Measurements from ENCODE around the gene DEFB128.

DEFB128 gene

GRCh38 chr20:164618-165017, 24.9 kb downstream of the DEFB128 start:
- Histone ChIP-seq H2BK5ac (ENCODE audit: low read length) (no peak overlapping the region), H2AK5ac (ENCODE audit: low read depth, low read length) (no peak overlapping the region), H4K8ac (ENCODE audit: low read depth, low read length) (no peak overlapping the region), H3K4me3 (ENCODE audit: low read length in 2 of 2) (no peak overlapping the region), H3K27ac (replicated peaks; ENCODE audit: low read length) (no peak overlapping the region), H2BK12ac (ENCODE audit: low read length) (no peak overlapping the region), H2BK120ac (ENCODE audit: low read depth, low read length) (no peak overlapping the region), H3K14ac (ENCODE audit: low read length) (no peak overlapping the region), H2BK15ac (ENCODE audit: low read length) (no peak overlapping the region), H3K27me3 (ENCODE audit: control insufficient read depth in 3 of 3, insufficient read depth in 3 of 3, low read depth in 1 of 3, low read length in 3 of 3) (peaks cover 0 to 23% (median 0%) of the 10 kb centered on the region in 3 experiments), H3K9ac (ENCODE audit: low read depth, low read length, poor library complexity) (no peak overlapping the region), H3K4me2 (ENCODE audit: insufficient read depth, low read length, poor library complexity, severe bottlenecking) (no peak overlapping the region), H3K36me3 (replicated peaks in 1 of 2; ENCODE audit: control insufficient read depth in 2 of 2, insufficient read depth in 2 of 2, low read length in 2 of 2) (no peaks in the 10 kb centered on the region), H3K4ac (ENCODE audit: low read length) (no peak overlapping the region), H3K79me1 (ENCODE audit: low read depth, low read length) (no peaks in the 10 kb centered on the region), H3K9me3 (replicated peaks in 1 of 2; ENCODE audit: control insufficient read depth in 2 of 2, insufficient read depth in 1 of 2, low read depth in 1 of 2, low read length in 2 of 2) (peaks cover 0 to 8% of the 10 kb centered on the region in 2 donors), H3K23ac (ENCODE audit: low read depth, low read length, poor library complexity) (no peak overlapping the region), H4K91ac (ENCODE audit: low read depth, low read length, poor library complexity) (no peak overlapping the region), H2AFZ (ENCODE audit: low read length) (no peak overlapping the region), H3K4me1 (ENCODE audit: control insufficient read depth in 2 of 2, insufficient read depth in 1 of 2, low read depth in 1 of 2, low read length in 2 of 2) (no peaks in the 10 kb centered on the region), H3K18ac (ENCODE audit: low read length) (no peak overlapping the region)
- no CpG with 5 or more reads among the region's 3 CpGs for WGBS, 2 donors (ENCODE audit: extremely low coverage in 2 of 2, insufficient read length in 2 of 2, insufficient replicate concordance in 1 of 2)
- no peak for DNase-seq (ENCODE audit: low spot score)

DNA sequence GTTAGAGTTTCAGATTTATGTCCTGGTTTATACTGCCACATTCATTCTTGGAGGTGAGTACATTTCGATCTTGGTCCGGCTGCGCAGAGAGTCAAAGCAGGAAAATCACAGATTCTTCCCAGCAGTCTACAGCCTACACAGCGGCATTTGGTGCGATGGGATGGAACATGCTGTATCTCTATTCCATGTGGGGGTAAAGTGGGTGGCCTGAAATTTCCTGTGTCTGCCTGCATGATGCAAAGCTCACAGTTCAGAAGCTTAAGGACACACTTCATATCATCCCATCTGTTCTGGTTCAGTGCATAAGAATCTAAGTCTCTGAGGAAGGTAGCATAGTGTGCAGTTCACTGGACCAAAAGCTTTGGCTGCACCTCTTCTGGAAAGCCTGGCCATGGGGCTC, 32.4 kb downstream of the DEFB128 start, which contains the start of gene DEFB127:
DEFB127 (plus strand) TSS at position 301 of the 400 bp plus-strand sequence; CDS start at position 392, 91 bp downstream.
- Histone ChIP-seq H3K27ac (replicated peaks; ENCODE audit: low read length) (no peak within 1 kb of the TSS), H2BK120ac (ENCODE audit: low read depth, low read length) (no peak within 1 kb of the TSS), H3K4me2 (ENCODE audit: insufficient read depth, low read length, poor library complexity, severe bottlenecking) (no peak within 1 kb of the TSS), H2BK5ac (ENCODE audit: low read length) (no peak within 1 kb of the TSS), H2AK5ac (ENCODE audit: low read depth, low read length) (no peak within 1 kb of the TSS), H3K23ac (ENCODE audit: low read depth, low read length, poor library complexity) (no peak within 1 kb of the TSS), H3K36me3 (replicated peaks in 1 of 2; ENCODE audit: control insufficient read depth in 2 of 2, insufficient read depth in 2 of 2, low read length in 2 of 2) (no peaks in the 10 kb centered on the region), H3K18ac (ENCODE audit: low read length) (no peak within 1 kb of the TSS), H3K14ac (ENCODE audit: low read length) (no peak within 1 kb of the TSS), H3K27me3 (ENCODE audit: control insufficient read depth in 3 of 3, insufficient read depth in 3 of 3, low read depth in 1 of 3, low read length in 3 of 3) (peaks cover 0 to 28% (median 0%) of the 10 kb centered on the region in 3 experiments), H3K4me3 (ENCODE audit: low read length in 2 of 2) (no peak within 1 kb of the TSS), H2BK12ac (ENCODE audit: low read length) (no peak within 1 kb of the TSS), H3K9me3 (replicated peaks in 1 of 2; ENCODE audit: control insufficient read depth in 2 of 2, insufficient read depth in 1 of 2, low read depth in 1 of 2, low read length in 2 of 2) (peaks cover 0 to 8% of the 10 kb centered on the region in 2 donors), H3K9ac (ENCODE audit: low read depth, low read length, poor library complexity) (no peak within 1 kb of the TSS), H3K4me1 (ENCODE audit: control insufficient read depth in 2 of 2, insufficient read depth in 1 of 2, low read depth in 1 of 2, low read length in 2 of 2) (no peaks in the 10 kb centered on the region), H3K79me1 (ENCODE audit: low read depth, low read length) (no peaks in the 10 kb centered on the region), H4K8ac (ENCODE audit: low read depth, low read length) (no peak within 1 kb of the TSS), H4K91ac (ENCODE audit: low read depth, low read length, poor library complexity) (no peak within 1 kb of the TSS), H2BK15ac (ENCODE audit: low read length) (no peak within 1 kb of the TSS), H2AFZ (ENCODE audit: low read length) (no peak within 1 kb of the TSS), H3K4ac (ENCODE audit: low read length) (no peak within 1 kb of the TSS)
- no peak for DNase-seq (ENCODE audit: low spot score)
- no CpG with 5 or more reads among the region's 5 CpGs for WGBS, 2 donors (ENCODE audit: extremely low coverage in 2 of 2, insufficient read length in 2 of 2, insufficient replicate concordance in 1 of 2)

DNA sequence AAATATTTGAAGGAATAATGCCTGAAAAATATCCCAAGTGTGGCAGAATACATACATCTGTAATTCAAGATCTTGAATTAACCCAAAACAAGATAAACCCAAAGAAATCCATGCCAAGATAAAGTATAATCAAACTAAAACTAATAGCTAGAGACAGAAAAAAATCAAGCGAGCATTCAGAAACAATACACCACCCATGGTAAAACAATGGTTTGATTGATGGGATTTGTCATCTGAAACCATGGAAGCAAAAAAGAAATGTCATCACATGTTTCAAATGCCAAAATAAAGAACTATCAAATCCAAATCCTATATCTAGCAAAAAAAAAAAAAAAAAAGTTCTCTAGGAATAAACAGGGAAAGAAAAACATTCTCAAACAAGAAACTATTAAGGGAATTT, 37.4 kb downstream of the DEFB128 start:
- H2AFZ ChIP-seq (ENCODE audit: low read length): no peak overlapping the region
- H3K27ac ChIP-seq (replicated peaks; ENCODE audit: low read length): no peak overlapping the region
- H3K4me1 ChIP-seq (ENCODE audit: control insufficient read depth in 2 of 2, insufficient read depth in 1 of 2, low read depth in 1 of 2, low read length in 2 of 2): no peaks in the 10 kb centered on the region
- no peak overlapping the region for H3K14ac ChIP-seq (ENCODE audit: low read length)
- no peak overlapping the region for H3K4me2 ChIP-seq (ENCODE audit: insufficient read depth, low read length, poor library complexity, severe bottlenecking)
- H2BK120ac ChIP-seq (ENCODE audit: low read depth, low read length): no peak overlapping the region
- no peak overlapping the region for H3K4ac ChIP-seq (ENCODE audit: low read length)
- no peak overlapping the region for H4K91ac ChIP-seq (ENCODE audit: low read depth, low read length, poor library complexity)
- H2BK5ac ChIP-seq (ENCODE audit: low read length): no peak overlapping the region
- no peaks in the 10 kb centered on the region for H3K79me1 ChIP-seq (ENCODE audit: low read depth, low read length)
- H4K8ac ChIP-seq (ENCODE audit: low read depth, low read length): no peak overlapping the region
- no peak overlapping the region for H3K4me3 ChIP-seq (ENCODE audit: low read length in 2 of 2)
- H2BK12ac ChIP-seq (ENCODE audit: low read length): no peak overlapping the region
- H3K18ac ChIP-seq (ENCODE audit: low read length): no peak overlapping the region
- no peak overlapping the region for H3K23ac ChIP-seq (ENCODE audit: low read depth, low read length, poor library complexity)
- no peaks in the 10 kb centered on the region for H3K36me3 ChIP-seq (replicated peaks in 1 of 2; ENCODE audit: control insufficient read depth in 2 of 2, insufficient read depth in 2 of 2, low read length in 2 of 2)
- peaks cover 0 to 5% of the 10 kb centered on the region in 2 donors for H3K9me3 ChIP-seq (replicated peaks in 1 of 2; ENCODE audit: control insufficient read depth in 2 of 2, insufficient read depth in 1 of 2, low read depth in 1 of 2, low read length in 2 of 2)
- H3K9ac ChIP-seq (ENCODE audit: low read depth, low read length, poor library complexity): no peak overlapping the region
- peaks cover 0 to 19% (median 0%) of the 10 kb centered on the region in 3 experiments for H3K27me3 ChIP-seq (ENCODE audit: control insufficient read depth in 3 of 3, insufficient read depth in 3 of 3, low read depth in 1 of 3, low read length in 3 of 3)
- no peak overlapping the region for H2BK15ac ChIP-seq (ENCODE audit: low read length)
- no peak overlapping the region for H2AK5ac ChIP-seq (ENCODE audit: low read depth, low read length)
- DNase-seq (ENCODE audit: low spot score): no peak
- no CpG with 5 or more reads among the region's 1 CpG for WGBS, 2 donors (ENCODE audit: extremely low coverage in 2 of 2, insufficient read length in 2 of 2, insufficient replicate concordance in 1 of 2)

- Histone ChIP-seq H3K9me3 (replicated peaks in 1 of 2; ENCODE audit: control insufficient read depth in 2 of 2, insufficient read depth in 1 of 2, low read depth in 1 of 2, low read length in 2 of 2) (peaks cover 0 to 10% of the 10 kb centered on the region in 2 donors), H3K9ac (ENCODE audit: low read depth, low read length, poor library complexity) (no peak overlapping the region), H4K8ac (ENCODE audit: low read depth, low read length) (no peak overlapping the region), H3K4me1 (ENCODE audit: control insufficient read depth in 2 of 2, insufficient read depth in 1 of 2, low read depth in 1 of 2, low read length in 2 of 2) (no peaks in the 10 kb centered on the region), H3K4ac (ENCODE audit: low read length) (no peak overlapping the region), H2AFZ (ENCODE audit: low read length) (no peak overlapping the region), H3K4me2 (ENCODE audit: insufficient read depth, low read length, poor library complexity, severe bottlenecking) (no peak overlapping the region), H3K23ac (ENCODE audit: low read depth, low read length, poor library complexity) (no peak overlapping the region), H2BK120ac (ENCODE audit: low read depth, low read length) (no peak overlapping the region), H3K36me3 (replicated peaks in 1 of 2; ENCODE audit: control insufficient read depth in 2 of 2, insufficient read depth in 2 of 2, low read length in 2 of 2) (no peaks in the 10 kb centered on the region), H2AK5ac (ENCODE audit: low read depth, low read length) (no peak overlapping the region), H3K4me3 (ENCODE audit: low read length in 2 of 2) (no peak overlapping the region), H4K91ac (ENCODE audit: low read depth, low read length, poor library complexity) (no peak overlapping the region), H3K79me1 (ENCODE audit: low read depth, low read length) (no peaks in the 10 kb centered on the region), H3K14ac (ENCODE audit: low read length) (no peak overlapping the region), H2BK12ac (ENCODE audit: low read length) (no peak overlapping the region), H3K18ac (ENCODE audit: low read length) (no peak overlapping the region), H3K27ac (replicated peaks; ENCODE audit: low read length) (no peak overlapping the region), H2BK5ac (ENCODE audit: low read length) (no peak overlapping the region), H3K27me3 (ENCODE audit: control insufficient read depth in 3 of 3, insufficient read depth in 3 of 3, low read depth in 1 of 3, low read length in 3 of 3) (peaks cover 0 to 42% (median 2%) of the 10 kb centered on the region in 3 experiments), H2BK15ac (ENCODE audit: low read length) (no peak overlapping the region)
- no peak for DNase-seq (ENCODE audit: low spot score)
- no CpG with 5 or more reads among the region's 2 CpGs for WGBS, 2 donors (ENCODE audit: extremely low coverage in 2 of 2, insufficient read length in 2 of 2, insufficient replicate concordance in 1 of 2)
Measured at GRCh38 chr20:145877-146276, 43.6 kb downstream of the DEFB128 start.
